ENCODE data around the gene CPLANE1.

- no peak for TF ChIP-seq TAF1 (IDR thresholded peaks at IDR 0.05; ENCODE audit: borderline replicate concordance, insufficient read depth, low read length)
- TF ChIP-seq POLR2AphosphoS5 (IDR thresholded peaks at IDR 0.05; ENCODE audit: low read depth, low read length) = no peak
- TF ChIP-seq SIN3A (IDR thresholded peaks at IDR 0.05; ENCODE audit: borderline replicate concordance, insufficient read depth, low read length) = no peak
Observed at GRCh38 chr5:37071901-37072581, 177.1 kb downstream of the CPLANE1 start.

All from PFSK-1 (cell line).